Activated CD8-positive, alpha-beta memory T cell treated with anti-CD3 and anti-CD28 coated beads for 1 hour (primary cell): Measurements from ENCODE around the gene PNMA5.

ENCODE experiments used
- DNase-seq, 2 donors: peaks; one replicate each; pipeline ENCODE4 v3.0.0-alpha.2; 2020; ENCODE audit warnings: low read depth in 1 of 2; ENCODE audit errors: extremely low read depth in 1 of 2

Gene PNMA5

GRCh38 chrX:152959626-152960025, 34.3 kb downstream of the PNMA5 start:
- no peak for DNase-seq

DNA sequence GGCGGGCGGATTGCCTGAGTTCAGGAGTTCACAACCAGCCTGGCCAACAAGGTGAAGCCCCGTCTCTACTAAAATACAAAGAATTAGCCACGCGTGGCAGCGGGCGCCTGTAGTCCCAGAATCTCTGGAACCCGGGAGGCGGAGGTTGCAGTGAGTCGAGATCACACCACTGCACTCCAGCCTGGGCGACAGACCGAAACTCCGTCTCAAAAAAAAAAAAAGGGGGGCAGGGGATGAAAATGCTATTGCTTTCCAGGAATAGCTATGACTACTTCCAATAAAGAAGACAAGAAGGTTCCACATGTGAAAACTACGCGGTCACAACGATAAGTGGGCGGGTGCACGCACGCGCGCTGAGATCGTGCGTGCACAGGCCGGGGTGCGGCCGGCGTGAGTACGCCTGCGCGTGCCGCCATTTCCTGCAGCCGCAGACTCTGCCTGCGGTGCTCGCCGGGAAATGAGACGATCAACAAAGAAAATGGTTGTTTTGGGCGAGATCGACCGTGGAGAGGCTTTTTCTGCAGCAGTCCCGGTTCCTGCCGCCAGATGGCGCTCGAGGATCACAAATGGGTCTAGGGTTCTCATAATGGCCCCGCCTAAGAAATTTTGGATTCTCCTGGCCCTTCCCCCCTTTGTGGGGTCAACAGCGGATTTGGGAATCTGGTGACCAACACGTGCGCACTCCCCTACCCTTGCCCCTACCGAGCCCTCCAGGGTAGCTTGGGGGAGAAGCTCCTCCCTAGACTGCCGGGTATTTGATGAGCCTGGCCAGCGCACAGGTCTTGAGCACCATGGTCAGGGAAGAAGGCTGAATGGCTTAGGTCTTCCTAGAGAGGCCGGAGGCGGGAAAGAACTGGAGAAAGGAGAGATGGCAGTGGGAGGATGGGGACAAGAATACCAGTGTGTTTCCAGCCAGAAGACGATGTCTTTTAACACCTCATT, 35.1 kb downstream of the PNMA5 start:
- peak; percentile 73 to 80 for DNase-seq

GRCh38 chrX:152958047-152958446, 35.9 kb downstream of the PNMA5 start:
- DNase-seq = no peak

DNA sequence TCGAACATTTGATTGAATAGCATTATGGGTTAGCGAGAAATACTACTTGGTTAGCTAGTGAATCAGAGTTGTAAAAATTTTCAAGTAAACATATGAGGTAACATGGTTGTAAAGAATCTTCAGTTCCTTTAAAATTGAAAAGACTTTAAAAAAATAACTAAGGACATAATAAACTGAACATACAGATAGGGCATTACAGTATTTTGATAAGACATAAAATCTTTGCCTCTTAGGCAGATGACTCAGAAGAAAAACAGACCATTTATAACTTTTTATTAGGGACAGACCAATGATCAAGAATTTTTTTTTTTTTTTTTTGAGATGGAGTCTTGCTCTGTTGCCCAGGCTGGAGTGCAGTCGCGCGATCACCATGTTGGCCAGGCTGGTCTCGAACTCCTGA, 43.1 kb downstream of the PNMA5 start:
- DNase-seq = no peak

- no peak for DNase-seq
Measured at GRCh38 chrX:152949114-152949513, 44.8 kb downstream of the PNMA5 start.

DNA sequence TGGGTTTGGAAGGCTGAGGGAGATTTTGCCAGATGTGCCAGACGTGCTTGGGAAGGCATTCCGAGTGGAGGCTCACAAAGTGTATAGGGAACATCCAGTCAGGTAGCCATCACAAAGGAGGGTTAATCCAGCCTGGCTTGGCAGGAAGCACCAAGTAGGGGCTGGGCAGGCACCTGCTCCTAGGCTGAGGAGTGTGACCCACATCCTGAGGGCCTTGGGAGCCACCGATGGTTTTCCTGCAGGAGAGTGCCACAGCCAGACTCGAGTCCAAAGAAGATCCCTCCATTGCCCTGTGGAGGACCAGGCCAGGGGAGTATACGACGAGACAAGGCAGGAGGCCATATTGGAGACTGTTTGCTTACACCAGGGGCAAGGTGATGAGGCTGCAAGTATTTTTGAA, 47.2 kb downstream of the PNMA5 start:
- DNase-seq = no peak

DNA sequence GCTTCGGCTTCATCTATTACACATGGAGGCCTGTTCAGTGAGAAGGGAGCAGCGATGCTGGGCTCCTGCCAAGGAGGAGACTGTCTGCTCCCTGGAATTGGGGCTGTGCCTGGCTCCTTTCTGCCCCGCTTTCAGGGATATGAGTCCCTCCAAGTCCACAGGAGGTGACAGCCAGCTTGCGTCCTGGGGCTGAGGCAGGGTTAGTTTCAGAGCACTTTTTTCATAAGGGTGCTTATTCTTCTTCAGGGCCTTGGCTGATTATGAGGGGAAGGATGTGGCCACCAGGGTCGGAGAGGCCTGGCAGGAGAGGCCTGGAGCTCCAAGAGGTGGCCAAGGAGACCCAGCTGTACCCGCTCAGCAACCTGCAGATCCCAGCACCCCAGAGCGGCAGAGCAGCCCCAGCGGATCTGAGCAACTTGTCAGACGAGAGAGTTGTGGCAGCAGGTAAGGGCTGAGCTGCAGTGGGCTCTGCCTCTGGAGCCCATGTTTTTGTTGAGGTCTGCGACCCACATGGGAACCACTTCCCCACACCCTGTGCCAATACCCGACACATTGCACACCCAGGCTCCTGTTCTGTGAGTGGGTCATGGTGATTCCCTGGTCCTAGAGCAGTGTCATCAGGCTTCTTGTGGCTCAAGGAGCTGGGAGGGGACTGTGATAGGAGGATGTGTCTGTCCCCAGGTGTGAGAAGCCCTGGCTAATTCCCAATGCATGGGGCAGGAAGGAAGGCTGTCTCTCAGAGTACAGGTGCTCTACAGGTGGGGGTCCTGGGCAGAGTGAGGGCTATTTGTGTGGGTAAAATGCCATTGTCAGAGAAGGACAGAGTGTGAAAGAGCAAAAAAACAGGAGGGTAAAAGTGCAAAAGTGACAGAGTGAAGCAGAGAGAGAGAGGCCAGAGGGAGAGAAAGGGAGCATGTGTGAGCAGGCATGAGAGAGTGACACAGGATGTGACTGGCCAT, 48.6 kb downstream of the PNMA5 start:
- DNase-seq = no peak

GRCh38 chrX:152943826-152944225, 50.1 kb downstream of the PNMA5 start:
- no peak for DNase-seq

- no peak for DNase-seq
Measured at GRCh38 chrX:152942077-152942442, 51.9 kb downstream of the PNMA5 start.

DNA sequence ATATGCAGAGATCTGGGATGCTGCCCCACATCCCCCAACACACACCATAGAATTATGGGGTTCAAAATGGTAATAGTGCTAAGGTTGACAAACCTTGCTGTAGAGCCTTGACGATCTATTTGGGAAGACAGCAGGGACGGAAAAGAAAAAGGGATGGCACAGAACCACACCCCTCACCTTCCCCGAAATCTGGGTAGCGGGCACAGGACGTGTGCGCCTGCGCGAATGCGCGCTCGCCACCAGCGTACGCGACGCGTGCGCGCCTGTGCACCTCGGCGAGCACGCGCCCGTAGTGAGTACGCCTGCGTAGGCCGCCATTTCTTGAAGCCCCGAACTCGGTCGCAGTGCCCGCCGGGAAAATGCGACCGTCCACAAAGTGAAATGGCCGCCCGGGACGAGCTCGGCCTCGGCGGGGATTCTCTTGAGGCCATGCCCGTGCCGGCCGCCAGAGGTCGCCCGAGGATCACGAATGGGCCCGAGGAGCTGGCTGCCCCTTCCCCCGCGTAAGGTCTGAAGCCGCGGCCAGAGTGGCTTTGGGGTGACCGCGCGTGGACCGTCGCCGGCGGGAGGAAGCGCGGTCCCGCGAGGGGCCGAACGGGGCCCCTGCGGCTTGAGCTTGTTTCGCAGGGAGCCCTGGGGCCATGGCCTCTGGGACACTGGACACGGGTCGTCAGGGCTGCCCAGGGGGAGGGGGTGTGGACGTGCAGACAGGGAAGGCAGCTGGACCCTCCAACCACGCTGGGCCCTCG, 52.4 kb downstream of the PNMA5 start:
- peak; percentile 63 to 74 for DNase-seq
